HL-60 (cell line): ENCODE data around the gene PUS1.

Source experiments
- DNase-seq, 2 experiments: peaks; one replicate each; pipeline ENCODE4 v3.0.0-alpha.2; 2010 to 2020; ENCODE audit warnings: low read depth in 1 of 2, low spot score in 1 of 2
- H3K27ac ChIP-seq: fragments of 250-450 bp; sonication (Bioruptor Pico); replicated peaks from 2 replicates; pipeline ENCODE4 v1.5.1; 2020; ENCODE audit warnings: mild to moderate bottlenecking, moderate library complexity
- H3K27me3 ChIP-seq: fragments of 250-450 bp; sonication (Bioruptor Pico); 2 replicates; pipeline ENCODE4 v1.5.1; 2021; ENCODE audit warnings: mild to moderate bottlenecking, moderate library complexity; ENCODE audit not compliant: insufficient read depth, poor library complexity, severe bottlenecking
- H3K4me3 ChIP-seq: replicated peaks from 2 replicates; pipeline ENCODE4 v1.5.1; 2011; ENCODE audit warnings: mild to moderate bottlenecking, control low read depth, low read length; ENCODE audit not compliant: insufficient read depth
- CTCF ChIP-seq: IDR thresholded peaks from one replicate; pipeline ENCODE4 v1.5.1; 2011; ENCODE audit warnings: low read length, control low read depth, inconsistent platforms; ENCODE audit not compliant: insufficient read depth
- GABPA ChIP-seq: IDR thresholded peaks from 2 replicates; pipeline ENCODE4 v1.6.1; 2012; ENCODE audit warnings: low read depth
- POLR2AphosphoS5 ChIP-seq: IDR thresholded peaks from 2 replicates; pipeline ENCODE4 v1.6.1; 2012; ENCODE audit warnings: low read depth
- REST ChIP-seq: IDR thresholded peaks from 2 replicates; pipeline ENCODE4 v1.6.1; 2012; ENCODE audit warnings: low read depth; ENCODE audit not compliant: insufficient replicate concordance
- SPI1 ChIP-seq: IDR thresholded peaks from 2 replicates; pipeline ENCODE4 v1.6.1; 2012; ENCODE audit warnings: low read depth, mild to moderate bottlenecking, borderline replicate concordance

The PUS1 gene

GRCh38 chr12:131913666-131914065 is 15.4 kb upstream of the PUS1 start:
- DNase-seq = no peak
- no peak overlapping the region for H3K27ac ChIP-seq
- H3K27me3 ChIP-seq = no peaks in the 10 kb centered on the region
- no peak overlapping the region for H3K4me3 ChIP-seq
- no peak for TF ChIP-seq REST
- TF ChIP-seq GABPA = no peak
- no peak for TF ChIP-seq SPI1
- no peak for TF ChIP-seq POLR2AphosphoS5
- no peak for TF ChIP-seq CTCF

GRCh38 chr12:131914179-131914702 is 14.8 kb upstream of the PUS1 start:
- DNase-seq = no peak
- H3K27ac ChIP-seq = no peak overlapping the region
- H3K27me3 ChIP-seq = no peaks in the 10 kb centered on the region
- TF ChIP-seq SPI1 (no peak), REST (no peak), GABPA (no peak), CTCF (no peak), POLR2AphosphoS5 (no peak)
- H3K4me3 ChIP-seq = no peak overlapping the region

GRCh38 chr12:131915000-131915689 is 13.9 kb upstream of the PUS1 start:
- DNase-seq = no peak
- TF ChIP-seq GABPA (no peak), SPI1 (no peak), REST (no peak), CTCF (no peak), POLR2AphosphoS5 (no peak)
- no peak overlapping the region for H3K4me3 ChIP-seq
- no peak overlapping the region for H3K27ac ChIP-seq
- no peaks in the 10 kb centered on the region for H3K27me3 ChIP-seq
